ENCODE measurements around the gene TMEM14B. TPM values are rescaled to one million over a fixed set of nuclear protein-coding genes. Genes with fewer than 3 reads are reported as not detected.

Gene TMEM14B
- total and polyA plus RNA-seq, 9 of the 15 experiments (the other 6 are each of a cell fraction or from before 2014, with no cell fraction given) = 174 to 862 (median 263) TPM

DNA sequence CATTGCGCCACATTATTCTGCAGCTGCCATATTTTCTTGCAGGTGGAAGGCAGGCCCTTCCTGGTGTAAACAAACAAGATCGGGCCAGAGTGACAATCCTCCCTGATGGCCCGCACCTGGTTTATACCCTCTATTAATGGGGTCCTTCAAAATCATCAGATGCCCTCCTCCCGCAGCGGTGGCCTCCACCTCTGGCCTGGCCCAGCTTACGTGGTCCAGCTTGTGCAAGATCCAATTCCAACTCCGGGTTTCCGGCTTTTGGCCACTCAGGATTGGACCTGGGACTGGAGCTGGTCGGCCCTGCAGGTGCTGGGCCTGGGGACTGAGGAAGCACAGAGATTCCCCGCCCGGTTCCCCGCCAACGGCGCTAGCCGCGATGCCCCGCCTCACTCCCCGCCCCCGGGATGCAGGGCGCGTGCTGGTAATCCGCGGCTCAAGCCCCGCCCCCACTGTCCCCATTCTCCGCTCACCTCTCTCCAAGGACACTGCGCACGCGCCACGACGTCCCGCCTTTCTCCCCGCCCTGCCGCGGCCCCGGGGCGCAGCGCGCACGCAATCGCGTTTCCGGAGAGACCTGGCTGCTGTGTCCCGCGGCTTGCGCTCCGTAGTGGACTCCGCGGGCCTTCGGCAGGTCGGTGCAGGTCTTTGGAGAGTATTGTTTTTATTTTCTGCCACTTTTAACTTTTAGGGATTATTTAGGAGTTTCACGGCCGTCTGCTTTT is at the start of gene TMEM14B (continued):
- TF ChIP-seq, protein P1, sequence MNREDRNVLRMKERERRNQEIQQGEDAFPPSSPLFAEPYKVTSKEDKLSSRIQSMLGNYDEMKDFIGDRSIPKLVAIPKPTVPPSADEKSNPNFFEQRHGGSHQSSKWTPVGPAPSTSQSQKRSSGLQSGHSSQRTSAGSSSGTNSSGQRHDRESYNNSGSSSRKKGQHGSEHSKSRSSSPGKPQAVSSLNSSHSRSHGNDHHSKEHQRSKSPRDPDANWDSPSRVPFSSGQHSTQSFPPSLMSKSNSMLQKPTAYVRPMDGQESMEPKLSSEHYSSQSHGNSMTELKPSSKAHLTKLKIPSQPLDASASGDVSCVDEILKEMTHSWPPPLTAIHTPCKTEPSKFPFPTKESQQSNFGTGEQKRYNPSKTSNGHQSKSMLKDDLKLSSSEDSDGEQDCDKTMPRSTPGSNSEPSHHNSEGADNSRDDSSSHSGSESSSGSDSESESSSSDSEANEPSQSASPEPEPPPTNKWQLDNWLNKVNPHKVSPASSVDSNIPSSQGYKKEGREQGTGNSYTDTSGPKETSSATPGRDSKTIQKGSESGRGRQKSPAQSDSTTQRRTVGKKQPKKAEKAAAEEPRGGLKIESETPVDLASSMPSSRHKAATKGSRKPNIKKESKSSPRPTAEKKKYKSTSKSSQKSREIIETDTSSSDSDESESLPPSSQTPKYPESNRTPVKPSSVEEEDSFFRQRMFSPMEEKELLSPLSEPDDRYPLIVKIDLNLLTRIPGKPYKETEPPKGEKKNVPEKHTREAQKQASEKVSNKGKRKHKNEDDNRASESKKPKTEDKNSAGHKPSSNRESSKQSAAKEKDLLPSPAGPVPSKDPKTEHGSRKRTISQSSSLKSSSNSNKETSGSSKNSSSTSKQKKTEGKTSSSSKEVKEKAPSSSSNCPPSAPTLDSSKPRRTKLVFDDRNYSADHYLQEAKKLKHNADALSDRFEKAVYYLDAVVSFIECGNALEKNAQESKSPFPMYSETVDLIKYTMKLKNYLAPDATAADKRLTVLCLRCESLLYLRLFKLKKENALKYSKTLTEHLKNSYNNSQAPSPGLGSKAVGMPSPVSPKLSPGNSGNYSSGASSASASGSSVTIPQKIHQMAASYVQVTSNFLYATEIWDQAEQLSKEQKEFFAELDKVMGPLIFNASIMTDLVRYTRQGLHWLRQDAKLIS (CRISPR knock-in tag; IDR thresholded peaks at IDR 0.05) = peak; percentile 81; the same call in 1 of the 2 replicates
- TF ChIP-seq, protein P2, sequence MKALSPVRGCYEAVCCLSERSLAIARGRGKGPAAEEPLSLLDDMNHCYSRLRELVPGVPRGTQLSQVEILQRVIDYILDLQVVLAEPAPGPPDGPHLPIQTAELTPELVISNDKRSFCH (CRISPR knock-in tag; IDR thresholded peaks at IDR 0.05) = no peak
- TF ChIP-seq, protein P2 (tag; IDR thresholded peaks at IDR 0.05) = no peak
- TF ChIP-seq, protein P3, sequence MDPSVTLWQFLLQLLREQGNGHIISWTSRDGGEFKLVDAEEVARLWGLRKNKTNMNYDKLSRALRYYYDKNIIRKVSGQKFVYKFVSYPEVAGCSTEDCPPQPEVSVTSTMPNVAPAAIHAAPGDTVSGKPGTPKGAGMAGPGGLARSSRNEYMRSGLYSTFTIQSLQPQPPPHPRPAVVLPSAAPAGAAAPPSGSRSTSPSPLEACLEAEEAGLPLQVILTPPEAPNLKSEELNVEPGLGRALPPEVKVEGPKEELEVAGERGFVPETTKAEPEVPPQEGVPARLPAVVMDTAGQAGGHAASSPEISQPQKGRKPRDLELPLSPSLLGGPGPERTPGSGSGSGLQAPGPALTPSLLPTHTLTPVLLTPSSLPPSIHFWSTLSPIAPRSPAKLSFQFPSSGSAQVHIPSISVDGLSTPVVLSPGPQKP (CRISPR knock-in tag; IDR thresholded peaks at IDR 0.05) = no peak
- TF ChIP-seq HMG20A (CRISPR knock-in tag; conservative IDR thresholded peaks at IDR 0.05) (no peak), ZFP1 (CRISPR knock-in tag; IDR thresholded peaks at IDR 0.05) (no peak), TFAM (CRISPR knock-in tag; conservative IDR thresholded peaks at IDR 0.05) (no peak)
- TF ChIP-seq, protein P4, sequence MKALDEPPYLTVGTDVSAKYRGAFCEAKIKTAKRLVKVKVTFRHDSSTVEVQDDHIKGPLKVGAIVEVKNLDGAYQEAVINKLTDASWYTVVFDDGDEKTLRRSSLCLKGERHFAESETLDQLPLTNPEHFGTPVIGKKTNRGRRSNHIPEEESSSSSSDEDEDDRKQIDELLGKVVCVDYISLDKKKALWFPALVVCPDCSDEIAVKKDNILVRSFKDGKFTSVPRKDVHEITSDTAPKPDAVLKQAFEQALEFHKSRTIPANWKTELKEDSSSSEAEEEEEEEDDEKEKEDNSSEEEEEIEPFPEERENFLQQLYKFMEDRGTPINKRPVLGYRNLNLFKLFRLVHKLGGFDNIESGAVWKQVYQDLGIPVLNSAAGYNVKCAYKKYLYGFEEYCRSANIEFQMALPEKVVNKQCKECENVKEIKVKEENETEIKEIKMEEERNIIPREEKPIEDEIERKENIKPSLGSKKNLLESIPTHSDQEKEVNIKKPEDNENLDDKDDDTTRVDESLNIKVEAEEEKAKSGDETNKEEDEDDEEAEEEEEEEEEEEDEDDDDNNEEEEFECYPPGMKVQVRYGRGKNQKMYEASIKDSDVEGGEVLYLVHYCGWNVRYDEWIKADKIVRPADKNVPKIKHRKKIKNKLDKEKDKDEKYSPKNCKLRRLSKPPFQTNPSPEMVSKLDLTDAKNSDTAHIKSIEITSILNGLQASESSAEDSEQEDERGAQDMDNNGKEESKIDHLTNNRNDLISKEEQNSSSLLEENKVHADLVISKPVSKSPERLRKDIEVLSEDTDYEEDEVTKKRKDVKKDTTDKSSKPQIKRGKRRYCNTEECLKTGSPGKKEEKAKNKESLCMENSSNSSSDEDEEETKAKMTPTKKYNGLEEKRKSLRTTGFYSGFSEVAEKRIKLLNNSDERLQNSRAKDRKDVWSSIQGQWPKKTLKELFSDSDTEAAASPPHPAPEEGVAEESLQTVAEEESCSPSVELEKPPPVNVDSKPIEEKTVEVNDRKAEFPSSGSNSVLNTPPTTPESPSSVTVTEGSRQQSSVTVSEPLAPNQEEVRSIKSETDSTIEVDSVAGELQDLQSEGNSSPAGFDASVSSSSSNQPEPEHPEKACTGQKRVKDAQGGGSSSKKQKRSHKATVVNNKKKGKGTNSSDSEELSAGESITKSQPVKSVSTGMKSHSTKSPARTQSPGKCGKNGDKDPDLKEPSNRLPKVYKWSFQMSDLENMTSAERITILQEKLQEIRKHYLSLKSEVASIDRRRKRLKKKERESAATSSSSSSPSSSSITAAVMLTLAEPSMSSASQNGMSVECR (CRISPR knock-in tag; IDR thresholded peaks at IDR 0.05) = peak; percentile 84
- TF ChIP-seq, protein P5, sequence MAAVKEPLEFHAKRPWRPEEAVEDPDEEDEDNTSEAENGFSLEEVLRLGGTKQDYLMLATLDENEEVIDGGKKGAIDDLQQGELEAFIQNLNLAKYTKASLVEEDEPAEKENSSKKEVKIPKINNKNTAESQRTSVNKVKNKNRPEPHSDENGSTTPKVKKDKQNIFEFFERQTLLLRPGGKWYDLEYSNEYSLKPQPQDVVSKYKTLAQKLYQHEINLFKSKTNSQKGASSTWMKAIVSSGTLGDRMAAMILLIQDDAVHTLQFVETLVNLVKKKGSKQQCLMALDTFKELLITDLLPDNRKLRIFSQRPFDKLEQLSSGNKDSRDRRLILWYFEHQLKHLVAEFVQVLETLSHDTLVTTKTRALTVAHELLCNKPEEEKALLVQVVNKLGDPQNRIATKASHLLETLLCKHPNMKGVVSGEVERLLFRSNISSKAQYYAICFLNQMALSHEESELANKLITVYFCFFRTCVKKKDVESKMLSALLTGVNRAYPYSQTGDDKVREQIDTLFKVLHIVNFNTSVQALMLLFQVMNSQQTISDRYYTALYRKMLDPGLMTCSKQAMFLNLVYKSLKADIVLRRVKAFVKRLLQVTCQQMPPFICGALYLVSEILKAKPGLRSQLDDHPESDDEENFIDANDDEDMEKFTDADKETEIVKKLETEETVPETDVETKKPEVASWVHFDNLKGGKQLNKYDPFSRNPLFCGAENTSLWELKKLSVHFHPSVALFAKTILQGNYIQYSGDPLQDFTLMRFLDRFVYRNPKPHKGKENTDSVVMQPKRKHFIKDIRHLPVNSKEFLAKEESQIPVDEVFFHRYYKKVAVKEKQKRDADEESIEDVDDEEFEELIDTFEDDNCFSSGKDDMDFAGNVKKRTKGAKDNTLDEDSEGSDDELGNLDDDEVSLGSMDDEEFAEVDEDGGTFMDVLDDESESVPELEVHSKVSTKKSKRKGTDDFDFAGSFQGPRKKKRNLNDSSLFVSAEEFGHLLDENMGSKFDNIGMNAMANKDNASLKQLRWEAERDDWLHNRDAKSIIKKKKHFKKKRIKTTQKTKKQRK (IDR thresholded peaks at IDR 0.05; ENCODE audit: borderline replicate concordance, low read depth, low read length) = no peak
- TF ChIP-seq, protein P6, sequence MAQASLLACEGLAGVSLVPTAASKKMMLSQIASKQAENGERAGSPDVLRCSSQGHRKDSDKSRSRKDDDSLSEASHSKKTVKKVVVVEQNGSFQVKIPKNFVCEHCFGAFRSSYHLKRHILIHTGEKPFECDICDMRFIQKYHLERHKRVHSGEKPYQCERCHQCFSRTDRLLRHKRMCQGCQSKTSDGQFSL (CRISPR knock-in tag; IDR thresholded peaks at IDR 0.05) = no peak
- TF ChIP-seq, protein P6 (tag; IDR thresholded peaks at IDR 0.05) = no peak
